HCT116 (cell line): Measurements from ENCODE around the gene YWHAG. TPM values are rescaled to one million over a fixed set of nuclear protein-coding genes. Genes with fewer than 3 reads are reported as not detected.

Source experiments
- ATAC-seq: fragments of 200-7000 bp; cut with Tn5 transposase; 2 replicates; pipeline ENCODE4 v1.9.1; 2020; ENCODE audit warnings: mild to moderate bottlenecking, moderate library complexity
- BruUV-seq: library from RNA; stranded (reverse); fragments of 400-500 nt; replicated peaks from 2 replicates; lab custom pipeline; 2021; lab: Mats Ljungman, UMichigan
- CTCF ChIA-PET: fragments of 300-600 bp; sonication (Branson Sonifier 250); formaldehyde crosslinking; loops from one replicate; lab custom pipeline; 2021; ENCODE audit warnings: antibody characterized with exemption; lab: Charles Lee
- POLR2A ChIA-PET: fragments of 300-600, 350-600 bp; sonication (Branson Sonifier 250); formaldehyde crosslinking; loops from one replicate; lab custom pipeline; 2021; ENCODE audit warnings: antibody characterized with exemption; lab: Charles Lee
- RAD21 ChIA-PET, 2 experiments: fragments of 300-600 bp; sonication (Branson Sonifier 250); formaldehyde crosslinking; loops; one replicate each; lab custom pipeline; 2023; ENCODE audit warnings: low total read pairs in 2 of 2; ENCODE audit not compliant: uncharacterized antibody in 2 of 2, unreplicated experiment in 2 of 2, low non-redundant PET in 1 of 2; lab: Charles Lee
- DNase-seq: peaks from one replicate; pipeline ENCODE4 v3.0.0-alpha.2; 2010; ENCODE audit warnings: low read depth, low spot score
- H2AFZ ChIP-seq: fragments of 200-600 bp; shearing (Covaris generic), sonication (generic); 2 replicates; pipeline ENCODE4 v1.6.1; 2017; ENCODE audit warnings: low read depth, mixed run types, mixed read lengths, antibody characterized with exemption, low read length; ENCODE audit not compliant: poor library complexity, severe bottlenecking
- H3K27ac ChIP-seq: 2 replicates; pipeline ENCODE4 v1.5.1; 2012; ENCODE audit warnings: low read depth, low read length
- H3K27me3 ChIP-seq: fragments of 200-600 bp; sonication (generic); 2 replicates; pipeline ENCODE4 v1.6.1; 2016; ENCODE audit warnings: mixed run types, low read length, mixed read lengths; ENCODE audit not compliant: insufficient read depth
- H3K36me3 ChIP-seq, 2 experiments: fragments of 200-500 bp in 1 of 2; fragments of 200-600 bp in 1 of 2; sonication (Bioruptor generic) in 1 of 2; sonication (generic) in 1 of 2; 2 replicates each; pipeline versions ENCODE4 v1.5.1 to v1.6.1; 2014 to 2016; ENCODE audit warnings: low read length in 2 of 2, inconsistent platforms in 1 of 2, mixed read lengths in 1 of 2, mixed run types in 1 of 2; ENCODE audit not compliant: insufficient read depth in 2 of 2, control insufficient read depth in 1 of 2
- H3K4me1 ChIP-seq, 2 experiments: fragments of 200-600 bp in 1 of 2; sonication (generic) in 1 of 2; 2 replicates each; pipeline versions ENCODE4 v1.5.1 to v1.6.1; 2012 to 2017; ENCODE audit warnings: low read length in 2 of 2, inconsistent platforms in 1 of 2, mild to moderate bottlenecking in 1 of 2, mixed read lengths in 1 of 2, mixed run types in 1 of 2, moderate library complexity in 1 of 2; ENCODE audit not compliant: insufficient read depth in 2 of 2, control insufficient read depth in 1 of 2
- H3K4me2 ChIP-seq: fragments of 200-600 bp; sonication (generic); 2 replicates; pipeline ENCODE4 v1.6.1; 2017; ENCODE audit warnings: mixed run types, low read length, mixed read lengths
- H3K4me3 ChIP-seq, 2 experiments: fragments of 200-600 bp in 1 of 2; sonication (generic) in 1 of 2; replicated peaks in 1 of 2; 2 replicates each; pipeline ENCODE4 v1.5.1; 2011 to 2016; ENCODE audit warnings: low read length in 2 of 2, control low read depth in 1 of 2, low read depth in 1 of 2, mild to moderate bottlenecking in 1 of 2, mixed read lengths in 1 of 2, mixed run types in 1 of 2
- H3K79me2 ChIP-seq: fragments of 200-600 bp; sonication (generic); 2 replicates; pipeline ENCODE4 v1.6.1; 2017; ENCODE audit warnings: mild to moderate bottlenecking, mixed run types, low read length, moderate library complexity, mixed read lengths; ENCODE audit not compliant: insufficient read depth
- H3K9ac ChIP-seq: fragments of 200-600 bp; sonication (generic); 2 replicates; pipeline ENCODE4 v1.6.1; 2016; ENCODE audit warnings: low read length, mixed read lengths
- H3K9me2 ChIP-seq: fragments of 200-600 bp; sonication (generic), shearing (Covaris generic); 2 replicates; pipeline ENCODE4 v1.6.1; 2017; ENCODE audit warnings: mixed run types, mild to moderate bottlenecking, moderate library complexity; ENCODE audit not compliant: insufficient read depth
- H3K9me3 ChIP-seq, 2 experiments: fragments of 200-500 bp in 1 of 2; fragments of 200-600 bp in 1 of 2; sonication (Bioruptor generic) in 1 of 2; sonication (generic) in 1 of 2; 2 replicates each; pipeline ENCODE4 v1.6.1; 2014 to 2017; ENCODE audit warnings: low read length in 2 of 2, mixed read lengths in 2 of 2, inconsistent platforms in 1 of 2, low read depth in 1 of 2, mild to moderate bottlenecking in 1 of 2, mixed run types in 1 of 2, moderate library complexity in 1 of 2; ENCODE audit not compliant: control insufficient read depth in 1 of 2, insufficient read depth in 1 of 2
- H4K20me1 ChIP-seq: fragments of 200-600 bp; sonication (generic), shearing (Covaris generic); 2 replicates; pipeline ENCODE4 v1.6.1; 2017; ENCODE audit warnings: mixed run types, mild to moderate bottlenecking, moderate library complexity; ENCODE audit not compliant: insufficient read depth
- CBX3 ChIP-seq: IDR thresholded peaks from 2 replicates; pipeline ENCODE4 v1.6.1; 2012; ENCODE audit warnings: low read depth
- CEBPB ChIP-seq: IDR thresholded peaks from 2 replicates; pipeline ENCODE4 v1.6.1; 2012; ENCODE audit warnings: low read depth
- CTCF ChIP-seq, 3 experiments: fragments of 200-600 bp in 1 of 3; sonication (generic) in 1 of 3; IDR thresholded peaks in 2 of 3; conservative IDR thresholded peaks in 1 of 3; 2 replicates each; pipeline ENCODE4 v1.5.1; 2012 to 2017; ENCODE audit warnings: low read depth in 2 of 3, low read length in 2 of 3, antibody characterized with exemption in 1 of 3, borderline replicate concordance in 1 of 3, control low read depth in 1 of 3, mild to moderate bottlenecking in 1 of 3, mixed read lengths in 1 of 3, mixed run types in 1 of 3, moderate library complexity in 1 of 3; ENCODE audit not compliant: insufficient read depth in 1 of 3
- EGR1 ChIP-seq: IDR thresholded peaks from 2 replicates; pipeline ENCODE4 v1.6.1; 2012; ENCODE audit warnings: low read depth
- ELF1 ChIP-seq: IDR thresholded peaks from 2 replicates; pipeline ENCODE4 v1.6.1; 2012; ENCODE audit warnings: low read depth, borderline replicate concordance
- EZH2 ChIP-seq: fragments of 200-600 bp; sonication (generic); IDR thresholded peaks from 2 replicates; pipeline ENCODE4 v1.6.1; 2017; ENCODE audit warnings: antibody characterized with exemption, mixed run types
- JUND ChIP-seq: IDR thresholded peaks from 2 replicates; pipeline ENCODE4 v1.6.1; 2012
- MAX ChIP-seq: IDR thresholded peaks from 2 replicates; pipeline ENCODE4 v1.6.1; 2012
- RAD21 ChIP-seq: IDR thresholded peaks from 2 replicates; pipeline ENCODE4 v1.6.1; 2012; ENCODE audit warnings: low read depth, mild to moderate bottlenecking
- SRF ChIP-seq: IDR thresholded peaks from 2 replicates; pipeline ENCODE4 v1.6.1; 2012; ENCODE audit warnings: low read depth
- ZFX ChIP-seq: fragments of 450-650 bp; IDR thresholded peaks from 2 replicates; pipeline ENCODE4 v1.6.1; 2017
- ZNF274 ChIP-seq: fragments of 200-500 bp; sonication (Bioruptor generic); IDR thresholded peaks from 2 replicates; pipeline ENCODE4 v1.6.1; 2014; ENCODE audit warnings: mild to moderate bottlenecking, low read depth, low read length, inconsistent platforms
- intact Hi-C: fragments of 100-400 bp; cut with micrococcal nuclease; formaldehyde crosslinking; loops from 2 replicates; pipeline ENCODE4 v1.10.0; 2022
- total RNA-seq: library from RNA; stranded (reverse); gene quantifications from one replicate; pipeline ENCODE4 v1.2.1, GENCODE V29; 2021; ENCODE audit not compliant: unreplicated experiment

YWHAG gene
- total RNA-seq, 1 experiment from 2014 or later: 170 TPM

GRCh38 chr7:76377186-76377918, 18.6 kb upstream of the YWHAG start:
- no peak overlapping the region for H3K9ac ChIP-seq
- H4K20me1 ChIP-seq: no peaks in the 10 kb centered on the region
- no TSS peak for BruUV-seq
- CTCF ChIA-PET: no interaction called here
- H3K4me3 ChIP-seq: no peak overlapping the region
- ATAC-seq: no peak
- no peaks in the 10 kb centered on the region for H3K36me3 ChIP-seq
- no peaks in the 10 kb centered on the region for H3K27me3 ChIP-seq
- no peak for DNase-seq
- H3K27ac ChIP-seq: no peak overlapping the region
- H3K9me3 ChIP-seq: no peaks in the 10 kb centered on the region
- H3K79me2 ChIP-seq: no peaks in the 10 kb centered on the region
- TF ChIP-seq EGR1: no peak
- no peak for TF ChIP-seq MAX
- TF ChIP-seq CBX3: no peak
- TF ChIP-seq RAD21: no peak
- TF ChIP-seq ZNF274: no peak
- TF ChIP-seq ELF1: no peak
- TF ChIP-seq ZFX: no peak
- no peak for TF ChIP-seq SRF
- TF ChIP-seq JUND: no peak
- TF ChIP-seq CEBPB: no peak
- TF ChIP-seq CTCF (IDR thresholded peaks at IDR 0.05 in 2 of 3, conservative IDR thresholded peaks at IDR 0.05 in 1 of 3; ENCODE audit: borderline replicate concordance in 1 of 3, insufficient read depth in 1 of 3, low read depth in 2 of 3, low read length in 2 of 3): no peak
- TF ChIP-seq EZH2: no peak
- RAD21 ChIA-PET: no interaction called here
- POLR2A ChIA-PET: interaction anchor here (0.9 to 1.4 kb wide), 2 partner anchors 13 to 57 kb away, joined by 3 to 4 read pairs; no protein-coding TSS in a partner anchor
- H3K4me1 ChIP-seq: peaks cover 33 to 59% of the 10 kb centered on the region in 2 experiments
- intact Hi-C loops: no loop called here
- no peak overlapping the region; the same call in 1 of the 2 replicates for H3K4me2 ChIP-seq
- H2AFZ ChIP-seq: no peak overlapping the region
- no peaks in the 10 kb centered on the region for H3K9me2 ChIP-seq
